ENCODE data around the gene SHQ1. TPM values are rescaled to one million over a fixed set of nuclear protein-coding genes. Genes with fewer than 3 reads are reported as not detected.

The SHQ1 gene
- polyA plus RNA-seq, 1 experiment: 16.6 TPM

GRCh38 chr3:72748659-72749058, 99.6 kb downstream of the SHQ1 start:
- CTCF ChIA-PET: no interaction called here
- no peak for TF ChIP-seq CTCF (IDR thresholded peaks at IDR 0.05; ENCODE audit: low read depth, low read length)
- H3K27me3 ChIP-seq (ENCODE audit: control insufficient read depth, insufficient read depth, low read length): no peaks in the 10 kb centered on the region
- no peak overlapping the region for H3K27ac ChIP-seq (ENCODE audit: low read depth, low read length)
- H3K9me3 ChIP-seq (ENCODE audit: control insufficient read depth, insufficient read depth, low read length): no peaks in the 10 kb centered on the region
- no peak for DNase-seq (ENCODE audit: low read depth, low spot score)
- POLR2A ChIA-PET: no interaction called here
- no peak overlapping the region for H3K4me3 ChIP-seq (ENCODE audit: low read depth, low read length)

GRCh38 chr3:72746430-72747411, 101.5 kb downstream of the SHQ1 start:
- ChIA-PET CTCF (no interaction called here), POLR2A (no interaction called here)
- Histone ChIP-seq H3K27me3 (ENCODE audit: control insufficient read depth, insufficient read depth, low read length) (no peaks in the 10 kb centered on the region), H3K4me3 (ENCODE audit: low read depth, low read length) (no peak overlapping the region), H3K27ac (ENCODE audit: low read depth, low read length) (no peak overlapping the region), H3K9me3 (ENCODE audit: control insufficient read depth, insufficient read depth, low read length) (no peaks in the 10 kb centered on the region)
- no peak for DNase-seq (ENCODE audit: low read depth, low spot score)
- no peak for TF ChIP-seq CTCF (IDR thresholded peaks at IDR 0.05; ENCODE audit: low read depth, low read length)

- POLR2A ChIA-PET: no interaction called here
- no peak for TF ChIP-seq CTCF (IDR thresholded peaks at IDR 0.05; ENCODE audit: low read depth, low read length)
- no peak for DNase-seq (ENCODE audit: low read depth, low spot score)
Measured at GRCh38 chr3:72745146-72745999, 102.9 kb downstream of the SHQ1 start.

GRCh38 chr3:72744330-72744729, 103.9 kb downstream of the SHQ1 start:
- DNase-seq (ENCODE audit: low read depth, low spot score): no peak
- Histone ChIP-seq H3K9me3 (ENCODE audit: control insufficient read depth, insufficient read depth, low read length) (no peaks in the 10 kb centered on the region), H3K27ac (ENCODE audit: low read depth, low read length) (no peak overlapping the region), H3K4me3 (ENCODE audit: low read depth, low read length) (no peak overlapping the region), H3K27me3 (ENCODE audit: control insufficient read depth, insufficient read depth, low read length) (no peaks in the 10 kb centered on the region)
- CTCF ChIA-PET: no interaction called here
- POLR2A ChIA-PET: no interaction called here
- TF ChIP-seq CTCF (IDR thresholded peaks at IDR 0.05; ENCODE audit: low read depth, low read length): no peak

More at GRCh38 chr3:72745146-72745999, 102.9 kb downstream of the SHQ1 start:
- no peaks in the 10 kb centered on the region for H3K27me3 ChIP-seq (ENCODE audit: control insufficient read depth, insufficient read depth, low read length)
- no peak overlapping the region for H3K27ac ChIP-seq (ENCODE audit: low read depth, low read length)
- H3K9me3 ChIP-seq (ENCODE audit: control insufficient read depth, insufficient read depth, low read length): no peaks in the 10 kb centered on the region
- H3K4me3 ChIP-seq (ENCODE audit: low read depth, low read length): no peak overlapping the region
- CTCF ChIA-PET: no interaction called here

All from AG04450 (cell line).